ENCODE results near the gene CCDC124. TPM values are rescaled to one million over a fixed set of nuclear protein-coding genes. Genes with fewer than 3 reads are reported as not detected.
A peak's percentile ranks its signal among the peaks of the same experiment; 100 is the strongest.

The CCDC124 gene
- total RNA-seq, 4 donors from 2014 or later: 35.7 to 65.6 (median 51.9) TPM

DNA sequence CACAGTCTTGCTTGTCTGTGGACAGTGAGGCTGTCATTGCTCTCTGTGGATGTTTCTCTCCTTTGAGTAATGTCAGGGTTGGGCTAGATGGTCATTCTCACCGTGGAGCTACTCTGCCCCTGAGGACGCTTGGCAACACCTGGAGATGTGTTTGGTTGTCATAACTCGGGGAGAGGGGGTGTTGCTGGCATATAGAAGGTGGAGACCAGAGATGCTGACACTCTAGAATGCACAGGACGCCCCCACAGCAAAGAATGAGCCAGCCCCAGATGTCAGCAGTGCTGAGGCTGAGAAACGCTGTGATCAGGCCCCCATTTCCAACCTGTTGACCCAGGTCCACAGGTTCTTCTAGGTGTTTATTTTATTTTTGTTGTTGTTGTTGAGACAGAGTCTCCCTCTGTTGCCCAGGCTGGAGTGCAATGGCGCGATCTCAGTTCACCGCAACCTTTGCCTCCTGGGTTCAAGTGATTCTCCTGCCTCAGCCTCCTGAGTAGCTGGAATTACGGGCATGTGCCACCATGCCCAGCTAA lies 4.6 kb downstream of the CCDC124 start:
- no peak for DNase-seq
- intact Hi-C loops (cut with DNase I): loop anchor here (5.0 kb wide), 1 partner anchor 120 kb away; no protein-coding TSS in a partner anchor
- H3K36me3 ChIP-seq: peaks cover 0 to 12% of the 10 kb centered on the region in 2 donors
- H3K9me3 ChIP-seq: no peaks in the 10 kb centered on the region
- WGBS, 2 donors: 88 to 93% methylated on average over 9 of the region's 9 CpGs
- TF ChIP-seq POLR2A (IDR thresholded peaks at IDR 0.05): no peak
- no peak overlapping the region for H3K4me3 ChIP-seq (replicated peaks in 1 of 3)
- peaks cover 5 to 9% of the 10 kb centered on the region in 2 donors for H3K4me1 ChIP-seq
- no peaks in the 10 kb centered on the region for H3K27me3 ChIP-seq
- H3K27ac ChIP-seq: no peak overlapping the region

DNA sequence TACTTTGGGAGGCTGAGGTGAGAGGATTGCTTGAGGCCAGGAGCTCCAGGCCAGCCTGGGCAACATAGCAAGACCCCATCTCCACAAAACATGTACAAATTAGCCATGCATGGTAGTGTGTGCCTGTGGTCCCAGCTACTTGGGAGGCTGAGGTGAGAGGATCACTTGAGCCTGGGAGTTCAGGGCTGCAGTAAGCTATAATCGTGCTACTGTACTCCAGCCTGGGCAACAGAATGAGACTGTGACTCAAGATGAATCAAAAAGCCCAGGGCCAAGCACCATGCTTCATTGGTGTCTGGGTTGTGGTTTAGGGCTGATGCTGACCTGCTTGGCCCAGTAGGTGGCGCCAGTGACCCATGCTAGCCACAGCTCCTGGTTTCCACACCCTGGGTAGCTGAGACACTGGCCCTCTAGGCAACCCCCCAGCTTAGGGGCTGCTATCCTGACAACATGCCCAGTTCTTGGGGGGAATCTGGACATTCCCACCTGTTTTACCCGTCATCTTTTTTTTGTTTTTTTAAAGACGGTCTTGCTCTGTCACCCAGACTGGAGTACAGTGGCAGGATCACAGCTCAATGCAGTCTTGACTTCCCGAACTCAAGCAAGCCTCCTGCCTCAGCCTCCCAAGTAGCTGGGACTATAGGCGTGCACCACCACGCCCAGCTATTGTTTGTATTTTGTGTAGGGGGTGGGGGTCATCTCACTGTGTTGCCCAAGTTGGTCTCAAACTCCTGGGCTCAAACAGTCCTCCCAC lies 5.5 kb downstream of the CCDC124 start:
- Histone ChIP-seq H3K36me3 (peaks cover 0 to 12% of the 10 kb centered on the region in 2 donors), H3K27me3 (no peaks in the 10 kb centered on the region), H3K27ac (no peak overlapping the region), H3K9me3 (no peaks in the 10 kb centered on the region), H3K4me1 (peaks cover 5 to 7% of the 10 kb centered on the region in 2 donors), H3K4me3 (replicated peaks in 1 of 3) (no peak overlapping the region)
- WGBS, 2 donors: 48 to 51% methylated on average over 7 of the region's 7 CpGs
- peak; percentile 73 to 74 for DNase-seq
- intact Hi-C loops (cut with DNase I): loop anchor here (5.0 kb wide), 1 partner anchor 119 kb away; no protein-coding TSS in a partner anchor
- TF ChIP-seq POLR2A (IDR thresholded peaks at IDR 0.05): no peak
- TF ChIP-seq, protein P1, sequence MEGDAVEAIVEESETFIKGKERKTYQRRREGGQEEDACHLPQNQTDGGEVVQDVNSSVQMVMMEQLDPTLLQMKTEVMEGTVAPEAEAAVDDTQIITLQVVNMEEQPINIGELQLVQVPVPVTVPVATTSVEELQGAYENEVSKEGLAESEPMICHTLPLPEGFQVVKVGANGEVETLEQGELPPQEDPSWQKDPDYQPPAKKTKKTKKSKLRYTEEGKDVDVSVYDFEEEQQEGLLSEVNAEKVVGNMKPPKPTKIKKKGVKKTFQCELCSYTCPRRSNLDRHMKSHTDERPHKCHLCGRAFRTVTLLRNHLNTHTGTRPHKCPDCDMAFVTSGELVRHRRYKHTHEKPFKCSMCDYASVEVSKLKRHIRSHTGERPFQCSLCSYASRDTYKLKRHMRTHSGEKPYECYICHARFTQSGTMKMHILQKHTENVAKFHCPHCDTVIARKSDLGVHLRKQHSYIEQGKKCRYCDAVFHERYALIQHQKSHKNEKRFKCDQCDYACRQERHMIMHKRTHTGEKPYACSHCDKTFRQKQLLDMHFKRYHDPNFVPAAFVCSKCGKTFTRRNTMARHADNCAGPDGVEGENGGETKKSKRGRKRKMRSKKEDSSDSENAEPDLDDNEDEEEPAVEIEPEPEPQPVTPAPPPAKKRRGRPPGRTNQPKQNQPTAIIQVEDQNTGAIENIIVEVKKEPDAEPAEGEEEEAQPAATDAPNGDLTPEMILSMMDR (IDR thresholded peaks at IDR 0.05): peak; percentile 62 to 93 (median 86)

DNA sequence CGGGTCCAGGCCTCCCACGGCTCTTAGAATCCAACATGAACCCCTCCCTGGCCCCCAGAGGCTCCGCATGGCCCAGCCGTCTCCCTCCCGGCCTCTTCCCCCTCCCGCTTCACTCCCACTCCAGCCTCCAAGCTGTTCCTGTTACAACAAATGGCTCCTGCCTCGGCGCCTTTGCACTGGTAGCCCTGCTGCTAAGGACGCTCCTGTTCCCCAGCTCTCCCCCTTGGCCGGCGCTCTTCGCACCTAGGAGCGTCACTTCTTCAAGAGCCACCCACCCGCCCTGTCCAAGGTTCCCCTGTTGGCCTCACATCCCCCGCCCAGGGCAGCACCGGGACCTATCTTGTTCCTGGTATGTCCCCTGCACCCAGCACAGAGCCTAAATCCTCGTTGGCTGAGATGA lies 9.4 kb downstream of the CCDC124 start:
- no peak overlapping the region for H3K4me3 ChIP-seq (replicated peaks in 1 of 3)
- H3K9me3 ChIP-seq: no peaks in the 10 kb centered on the region
- no peak for DNase-seq
- 84 to 87% methylated on average over 15 to 17 of the region's 17 CpGs for WGBS, 2 donors
- intact Hi-C loops (cut with DNase I): loop anchor here (2.0 kb wide), 1 partner anchor 57 kb away; no protein-coding TSS in a partner anchor
- TF ChIP-seq POLR2A (IDR thresholded peaks at IDR 0.05): no peak
- TF ChIP-seq, protein P1 (IDR thresholded peaks at IDR 0.05): no peak
- H3K4me1 ChIP-seq: peaks cover 0 to 2% of the 10 kb centered on the region in 2 donors
- H3K27ac ChIP-seq: no peak overlapping the region
- H3K27me3 ChIP-seq: no peaks in the 10 kb centered on the region
- peaks cover 0 to 13% of the 10 kb centered on the region in 2 donors for H3K36me3 ChIP-seq

DNA sequence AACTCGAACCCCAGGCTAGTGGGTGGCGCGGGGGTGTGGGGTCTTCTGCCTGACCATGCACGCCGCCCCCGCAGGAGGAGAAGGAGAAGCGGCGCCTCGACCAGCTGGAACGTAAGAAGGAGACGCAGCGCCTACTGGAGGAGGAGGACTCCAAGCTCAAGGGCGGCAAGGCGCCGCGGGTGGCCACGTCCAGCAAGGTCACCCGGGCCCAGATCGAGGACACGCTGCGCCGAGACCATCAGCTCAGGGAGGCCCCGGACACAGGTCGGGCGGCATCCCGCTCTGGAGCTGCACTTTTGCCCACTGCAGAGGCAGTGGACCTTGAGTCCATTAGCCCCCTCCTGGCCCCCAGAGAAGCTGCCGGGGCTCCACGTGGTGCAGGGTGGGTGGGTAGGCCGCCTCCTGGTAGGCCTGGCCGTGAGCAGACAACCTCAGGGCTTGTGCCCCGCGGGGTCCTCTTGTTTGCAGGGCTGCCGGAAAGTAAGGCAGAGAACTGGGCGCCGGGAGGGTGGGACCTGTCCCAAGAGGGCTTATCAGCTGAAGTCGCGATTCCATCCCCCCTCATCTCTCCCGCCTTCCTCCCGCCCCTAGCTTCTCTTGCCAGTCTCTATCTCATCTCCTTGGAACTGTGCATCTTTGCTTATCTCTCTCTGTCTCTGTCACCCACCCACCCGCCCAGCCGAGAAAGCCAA lies 9.9 kb downstream of the CCDC124 start:
- H3K27me3 ChIP-seq: no peaks in the 10 kb centered on the region
- WGBS, 2 donors: 75 to 88% methylated on average over 34 to 35 of the region's 41 CpGs
- H3K4me1 ChIP-seq: peaks cover 0 to 5% of the 10 kb centered on the region in 2 donors
- no peak for TF ChIP-seq POLR2A (IDR thresholded peaks at IDR 0.05)
- TF ChIP-seq, protein P1 (IDR thresholded peaks at IDR 0.05): no peak
- no peak overlapping the region for H3K27ac ChIP-seq
- intact Hi-C loops (cut with DNase I): loop anchor here (2.0 kb wide), 1 partner anchor 56 kb away; no protein-coding TSS in a partner anchor
- H3K4me3 ChIP-seq (replicated peaks in 1 of 3): no peak overlapping the region
- no peak for DNase-seq
- no peaks in the 10 kb centered on the region for H3K9me3 ChIP-seq
- peaks cover 0 to 13% of the 10 kb centered on the region in 2 donors for H3K36me3 ChIP-seq

All from thyroid gland (tissue), 4 donors.